GM23338 (cell line): ENCODE data around the gene CAPG. TPM values are rescaled to one million over a fixed set of nuclear protein-coding genes. Genes with fewer than 3 reads are reported as not detected.

ENCODE experiments used
- ATAC-seq: fragments of 200-7000 bp; cut with Tn5 transposase; 3 replicates; pipeline ENCODE4 v1.9.1; 2020
- DNase-seq: peaks from one replicate; pipeline ENCODE4 v3.0.0-alpha.2; 2015; ENCODE audit warnings: low spot score
- H2AFZ ChIP-seq: fragments of 200-600 bp; sonication (generic); 2 replicates; pipeline ENCODE4 v1.8.0; 2016; ENCODE audit warnings: antibody characterized with exemption, mild to moderate bottlenecking, moderate library complexity
- H3F3A ChIP-seq: fragments of 200-600 bp; sonication (generic); replicated peaks from 2 replicates; pipeline ENCODE4 v1.8.0; 2017; ENCODE audit warnings: antibody characterized with exemption, mixed run types, low read depth
- H3K27ac ChIP-seq: fragments of 200-600 bp; sonication (generic); 2 replicates; pipeline ENCODE4 v1.6.1; 2016; ENCODE audit warnings: low read depth
- H3K27me3 ChIP-seq: fragments of 200-600 bp; sonication (generic); 2 replicates; pipeline ENCODE4 v1.8.0; 2016; ENCODE audit warnings: mild to moderate bottlenecking, mixed run types, moderate library complexity; ENCODE audit not compliant: insufficient read depth
- H3K36me3 ChIP-seq: fragments of 200-600 bp; sonication (generic); 2 replicates; pipeline ENCODE4 v1.8.0; 2016; ENCODE audit warnings: mild to moderate bottlenecking; ENCODE audit not compliant: insufficient read depth
- H3K4me1 ChIP-seq: fragments of 200-600 bp; sonication (generic); 2 replicates; pipeline ENCODE4 v1.8.0; 2016; ENCODE audit warnings: mild to moderate bottlenecking, moderate library complexity; ENCODE audit not compliant: insufficient read depth
- H3K4me2 ChIP-seq: fragments of 200-600 bp; sonication (generic); 2 replicates; pipeline ENCODE4 v1.7.1; 2017; ENCODE audit warnings: mixed run types
- H3K4me3 ChIP-seq: fragments of 200-600 bp; sonication (generic); 2 replicates; pipeline ENCODE4 v1.6.1; 2016; ENCODE audit warnings: mixed run types
- H3K79me2 ChIP-seq: fragments of 200-600 bp; sonication (generic); replicated peaks from 2 replicates; pipeline ENCODE4 v1.8.0; 2017; ENCODE audit warnings: mild to moderate bottlenecking; ENCODE audit not compliant: insufficient read depth
- H3K9me2 ChIP-seq: fragments of 200-600 bp; sonication (generic); 2 replicates; pipeline ENCODE4 v1.8.0; 2017; ENCODE audit not compliant: insufficient read depth
- H4K20me1 ChIP-seq: fragments of 200-600 bp; sonication (generic); replicated peaks from 2 replicates; pipeline ENCODE4 v1.8.0; 2017; ENCODE audit warnings: mild to moderate bottlenecking; ENCODE audit not compliant: insufficient read depth
- H3K27ac Mint-ChIP-seq: 2 replicates; pipeline ENCODE4 v1.8.0; 2020; ENCODE audit warnings: inconsistent platforms, mild to moderate bottlenecking, moderate library complexity, mixed read lengths
- H3K27me3 Mint-ChIP-seq: 3 replicates; pipeline ENCODE4 v1.8.0; 2022; ENCODE audit warnings: low read depth, mild to moderate bottlenecking, moderate library complexity, mixed read lengths, inconsistent platforms; ENCODE audit not compliant: insufficient read depth, poor library complexity
- H3K36me3 Mint-ChIP-seq: 3 replicates; pipeline ENCODE4 v1.8.0; 2021; ENCODE audit warnings: low read depth, mild to moderate bottlenecking, inconsistent platforms, moderate library complexity, mixed read lengths
- H3K4me1 Mint-ChIP-seq: 3 replicates; pipeline ENCODE4 v1.8.0; 2020; ENCODE audit warnings: mild to moderate bottlenecking, inconsistent platforms, mixed read lengths
- H3K4me3 Mint-ChIP-seq: 3 replicates; pipeline ENCODE4 v1.8.0; 2021; ENCODE audit warnings: moderate library complexity, mild to moderate bottlenecking, inconsistent platforms, mixed read lengths
- H3K9me3 Mint-ChIP-seq: 3 replicates; pipeline ENCODE4 v1.8.0; 2020; ENCODE audit warnings: moderate library complexity, mild to moderate bottlenecking, inconsistent platforms, mixed read lengths
- CREB1 ChIP-seq: fragments of 250-450 bp; sonication (Bioruptor Pico); IDR thresholded peaks from 2 replicates; pipeline ENCODE4 v1.5.0; 2020; ENCODE audit warnings: low read depth, mild to moderate bottlenecking, moderate library complexity
- CTCF ChIP-seq, 2 experiments: fragments of 200-600 bp in 1 of 2; sonication (generic) in 1 of 2; conservative IDR thresholded peaks; 2 replicates each; pipeline versions ENCODE4 v1.5.1 to v1.6.1; 2016 to 2017; ENCODE audit warnings: antibody characterized with exemption in 2 of 2, low read depth in 2 of 2, mild to moderate bottlenecking in 2 of 2, moderate library complexity in 1 of 2
- EZH2 ChIP-seq: fragments of 200-600 bp; sonication (generic); IDR thresholded peaks from one replicate; pipeline ENCODE4 v1.8.0; 2017; ENCODE audit warnings: antibody characterized with exemption, mild to moderate bottlenecking, low read depth; ENCODE audit not compliant: unreplicated experiment
- EZH2phosphoT487 ChIP-seq: fragments of 200-600 bp; sonication (generic); IDR thresholded peaks from one replicate; pipeline ENCODE4 v1.8.1; 2018; ENCODE audit warnings: antibody characterized with exemption; ENCODE audit not compliant: unreplicated experiment
- JUNB ChIP-seq: IDR thresholded peaks from one replicate; pipeline ENCODE4 v1.6.1; 2016; ENCODE audit warnings: antibody characterized with exemption; ENCODE audit not compliant: unreplicated experiment
- NANOG ChIP-seq: IDR thresholded peaks from 2 replicates; pipeline ENCODE4 v1.6.1; 2016; ENCODE audit warnings: antibody characterized with exemption, borderline replicate concordance
- POLR2AphosphoS5 ChIP-seq: IDR thresholded peaks from 2 replicates; pipeline ENCODE4 v1.6.1; 2016; ENCODE audit warnings: antibody characterized with exemption, low read depth
- REST ChIP-seq: IDR thresholded peaks from one replicate; pipeline ENCODE4 v1.6.1; 2018; ENCODE audit warnings: antibody characterized with exemption; ENCODE audit not compliant: unreplicated experiment
- STAT1 ChIP-seq: IDR thresholded peaks from one replicate; pipeline ENCODE4 v1.6.1; 2016; ENCODE audit warnings: antibody characterized with exemption; ENCODE audit not compliant: unreplicated experiment
- ZNF331 ChIP-seq: fragments of 250-450 bp; sonication (Bioruptor Pico); IDR thresholded peaks from 2 replicates; pipeline ENCODE4 v1.5.0; 2020; ENCODE audit warnings: low read depth, mild to moderate bottlenecking, moderate library complexity
- polyA plus RNA-seq: library from polyadenylated mRNA; unstranded; fragments of >200 nt; fragmentation: Nextera tagmentation; extraction: Ambion mirVana; gene quantifications from 2 replicates; pipeline ENCODE4 v1.2.1, GENCODE V29; 2016
- total RNA-seq: library from RNA; depleted of rRNA; stranded (reverse); fragments of >200 nt; shearing (Covaris generic); gene quantifications from 2 replicates; pipeline ENCODE4 v1.2.3, GENCODE V29; 2014
- TF ChIP-seq, protein P1 (sequence below): IDR thresholded peaks from 2 replicates; pipeline ENCODE4 v1.6.1; 2016; ENCODE audit warnings: antibody characterized with exemption

CAPG gene
- total and polyA plus RNA-seq, 2 experiments from 2014 or later, result 88.7 to 104 TPM

- no peaks in the 10 kb centered on the region for H3K79me2 ChIP-seq
- Mint-ChIP-seq H3K27me3 (peaks cover under 1% of the 10 kb centered on the region), H3K4me3 (no peak overlapping the region), H3K36me3 (peaks cover 8% of the 10 kb centered on the region; the same call in 2 of the 3 replicates), H3K4me1 (no peaks in the 10 kb centered on the region), H3K27ac (no peak overlapping the region), H3K9me3 (no peaks in the 10 kb centered on the region; the same call in 2 of the 3 replicates)
- no peak overlapping the region for H3K4me2 ChIP-seq
- no peaks in the 10 kb centered on the region for H3F3A ChIP-seq
- H3K4me1 ChIP-seq, result no peaks in the 10 kb centered on the region
- H2AFZ ChIP-seq, result no peak overlapping the region
- no peaks in the 10 kb centered on the region for H4K20me1 ChIP-seq
- H3K36me3 ChIP-seq, result no peaks in the 10 kb centered on the region
- ATAC-seq (no peak), DNase-seq (no peak)
- H3K27ac ChIP-seq, result no peak overlapping the region
- TF ChIP-seq EZH2phosphoT487 (no peak), REST (no peak), STAT1 (no peak), CTCF (conservative IDR thresholded peaks at IDR 0.05; ENCODE audit: low read depth in 2 of 2) (no peak), EZH2 (no peak), JUNB (no peak), NANOG (no peak), ZNF331 (CRISPR knock-in tag) (no peak)
- TF ChIP-seq, protein P1, sequence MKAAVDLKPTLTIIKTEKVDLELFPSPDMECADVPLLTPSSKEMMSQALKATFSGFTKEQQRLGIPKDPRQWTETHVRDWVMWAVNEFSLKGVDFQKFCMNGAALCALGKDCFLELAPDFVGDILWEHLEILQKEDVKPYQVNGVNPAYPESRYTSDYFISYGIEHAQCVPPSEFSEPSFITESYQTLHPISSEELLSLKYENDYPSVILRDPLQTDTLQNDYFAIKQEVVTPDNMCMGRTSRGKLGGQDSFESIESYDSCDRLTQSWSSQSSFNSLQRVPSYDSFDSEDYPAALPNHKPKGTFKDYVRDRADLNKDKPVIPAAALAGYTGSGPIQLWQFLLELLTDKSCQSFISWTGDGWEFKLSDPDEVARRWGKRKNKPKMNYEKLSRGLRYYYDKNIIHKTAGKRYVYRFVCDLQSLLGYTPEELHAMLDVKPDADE, result no peak
- no peak overlapping the region for H3K4me3 ChIP-seq
- H3K27me3 ChIP-seq, result no peaks in the 10 kb centered on the region
- no peaks in the 10 kb centered on the region for H3K9me2 ChIP-seq
Observed at GRCh38 chr2:85371045-85371444, 39.1 kb downstream of the CAPG start.

GRCh38 chr2:85369500-85369899 lies 40.7 kb downstream of the CAPG start:
- no peak overlapping the region for H3K4me2 ChIP-seq
- H3K27ac ChIP-seq, result no peak overlapping the region
- Mint-ChIP-seq H3K36me3 (peaks cover 8% of the 10 kb centered on the region; the same call in 2 of the 3 replicates), H3K9me3 (no peaks in the 10 kb centered on the region; the same call in 2 of the 3 replicates), H3K27me3 (no peaks in the 10 kb centered on the region), H3K27ac (no peak overlapping the region), H3K4me1 (no peaks in the 10 kb centered on the region), H3K4me3 (no peak overlapping the region)
- DNase-seq (no peak), ATAC-seq (no peak)
- H3K9me2 ChIP-seq, result no peaks in the 10 kb centered on the region
- H3K79me2 ChIP-seq, result no peaks in the 10 kb centered on the region
- H3K27me3 ChIP-seq, result no peaks in the 10 kb centered on the region
- H3F3A ChIP-seq, result 0 out of 2 replicates have a peak, but pooled peaks cover 3% of the 10 kb centered on the region
- no peaks in the 10 kb centered on the region for H3K36me3 ChIP-seq
- no peaks in the 10 kb centered on the region for H4K20me1 ChIP-seq
- no peaks in the 10 kb centered on the region for H3K4me1 ChIP-seq
- no peak overlapping the region for H3K4me3 ChIP-seq
- H2AFZ ChIP-seq, result no peak overlapping the region
- TF ChIP-seq CTCF (conservative IDR thresholded peaks at IDR 0.05; ENCODE audit: low read depth in 2 of 2) (no peak), EZH2 (no peak), POLR2AphosphoS5 (no peak), STAT1 (no peak), EZH2phosphoT487 (no peak), CREB1 (CRISPR knock-in tag) (no peak), NANOG (no peak), ZNF331 (CRISPR knock-in tag) (no peak), REST (no peak)
